GM23248 (cell line): ENCODE measurements around the gene HTR2A. TPM values are rescaled to one million over a fixed set of nuclear protein-coding genes. Genes with fewer than 3 reads are reported as not detected.
"Not testable (repeated sequence)": the region's sequence is repeated elsewhere in the genome, so short reads cannot be mapped to it uniquely, and the experiment has no call there.

ENCODE experiments used
- DNase-seq: peaks from one replicate; pipeline ENCODE4 v3.0.0-alpha.2; 2015
- H2AFZ ChIP-seq: fragments of 200-600 bp; sonication (generic); 2 replicates; pipeline ENCODE4 v1.6.1; 2016; ENCODE audit warnings: antibody characterized with exemption
- H3F3A ChIP-seq: fragments of 200-600 bp; sonication (generic); 2 replicates; pipeline ENCODE4 v1.6.1; 2016; ENCODE audit warnings: mild to moderate bottlenecking, antibody characterized with exemption, mixed run types; ENCODE audit not compliant: insufficient read depth
- H3K27ac ChIP-seq: fragments of 200-600 bp; sonication (generic); 2 replicates; pipeline ENCODE4 v1.5.1; 2016; ENCODE audit warnings: mild to moderate bottlenecking
- H3K27me3 ChIP-seq: fragments of 200-600 bp; sonication (generic); replicated peaks from 2 replicates; pipeline ENCODE4 v1.6.1; 2016; ENCODE audit warnings: mild to moderate bottlenecking; ENCODE audit not compliant: insufficient read depth
- H3K36me3 ChIP-seq: fragments of 200-600 bp; sonication (generic); 2 replicates; pipeline ENCODE4 v1.6.1; 2016; ENCODE audit warnings: low read depth, mild to moderate bottlenecking
- H3K4me1 ChIP-seq: fragments of 200-600 bp; sonication (generic); 2 replicates; pipeline ENCODE4 v1.6.1; 2016; ENCODE audit warnings: mild to moderate bottlenecking; ENCODE audit not compliant: insufficient read depth
- H3K4me2 ChIP-seq: fragments of 200-600 bp; sonication (generic); one replicate; pipeline ENCODE4 v1.6.1; 2016; ENCODE audit warnings: mild to moderate bottlenecking; ENCODE audit not compliant: unreplicated experiment
- H3K4me3 ChIP-seq: fragments of 200-600 bp; sonication (generic); 2 replicates; pipeline ENCODE4 v1.5.1; 2016; ENCODE audit warnings: mild to moderate bottlenecking
- H3K79me2 ChIP-seq: fragments of 200-600 bp; sonication (generic); 2 replicates; pipeline ENCODE4 v1.6.1; 2016; ENCODE audit warnings: mild to moderate bottlenecking; ENCODE audit not compliant: insufficient read depth
- H3K9ac ChIP-seq: fragments of 200-600 bp; sonication (generic); 2 replicates; pipeline ENCODE4 v1.6.1; 2016; ENCODE audit warnings: mild to moderate bottlenecking
- H3K9me2 ChIP-seq: fragments of 200-600 bp; sonication (generic); 2 replicates; pipeline ENCODE4 v1.6.1; 2016; ENCODE audit warnings: mixed run types, mild to moderate bottlenecking, moderate library complexity; ENCODE audit not compliant: insufficient read depth
- H3K9me3 ChIP-seq: fragments of 200-600 bp; sonication (generic); one replicate; pipeline ENCODE4 v1.6.1; 2017; ENCODE audit warnings: low read depth
- H4K20me1 ChIP-seq: fragments of 200-600 bp; sonication (generic); 2 replicates; pipeline ENCODE4 v1.6.0; 2016; ENCODE audit not compliant: insufficient read depth
- EZH2 ChIP-seq: fragments of 200-600 bp; sonication (generic); IDR thresholded peaks from 2 replicates; pipeline ENCODE4 v1.6.1; 2018; ENCODE audit warnings: antibody characterized with exemption, mild to moderate bottlenecking; ENCODE audit not compliant: insufficient read depth, poor library complexity, severe bottlenecking
- EZH2phosphoT487 ChIP-seq: fragments of 200-600 bp; sonication (generic); IDR thresholded peaks from 2 replicates; pipeline ENCODE4 v1.6.1; 2018; ENCODE audit warnings: antibody characterized with exemption, moderate library complexity, mild to moderate bottlenecking, low read depth; ENCODE audit not compliant: insufficient read depth
- WGBS, 2 experiments: methylation state at CpG; one replicate each; pipeline ENCODE4 v1.1.6; 2015 to 2017; ENCODE audit warnings: low lambda C conversion rate in 2 of 2, low coverage in 1 of 2; ENCODE audit errors: missing lambda C conversion rate in 2 of 2; 5-methylcytosine and 5-hydroxymethylcytosine counted together
- in situ Hi-C: fragments of 300-500 bp; cut with MboI; formaldehyde crosslinking; loops from 2 replicates; pipeline ENCODE4 v1.15.0; 2020
- polyA plus RNA-seq: library from polyadenylated mRNA; unstranded; fragments of >200 nt; fragmentation: Nextera tagmentation; extraction: Ambion mirVana; gene quantifications from 2 replicates; pipeline ENCODE4 v1.2.1, GENCODE V29; 2016
- total RNA-seq: library from RNA; depleted of rRNA; stranded (reverse); fragments of >200 nt; shearing (Covaris generic); gene quantifications from 2 replicates; pipeline ENCODE4 v1.2.3, GENCODE V29; 2014

HTR2A gene
- total and polyA plus RNA-seq, 2 experiments from 2014 or later: 2.0 to 2.1 TPM

DNA sequence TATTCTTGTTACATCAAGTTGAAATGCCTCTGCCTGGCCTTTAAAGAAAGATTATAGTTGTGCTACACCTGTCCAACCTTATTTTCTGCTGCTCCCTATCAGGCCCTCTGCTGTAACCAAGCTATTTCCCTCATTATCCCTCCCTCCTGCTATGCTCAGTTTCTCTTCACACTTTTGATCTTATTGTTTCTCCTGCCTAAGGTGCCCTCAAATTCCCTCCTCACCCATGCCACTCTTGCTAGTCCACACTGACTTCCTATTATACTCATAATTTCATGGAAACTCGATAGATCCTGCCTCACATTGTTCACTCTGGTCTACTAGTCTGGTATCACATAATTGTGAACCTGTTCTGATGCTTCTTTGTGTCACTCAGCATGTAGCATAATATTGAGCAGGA is 80.5 kb downstream of the HTR2A start:
- H3K4me1 ChIP-seq: no peaks in the 10 kb centered on the region
- H3F3A ChIP-seq: no peaks in the 10 kb centered on the region
- H2AFZ ChIP-seq: no peak overlapping the region
- H3K9me2 ChIP-seq: no peaks in the 10 kb centered on the region
- 91 to 97% methylated on average over 1 of the region's 1 CpG for WGBS, 2 experiments
- DNase-seq: no peak
- H3K9me3 ChIP-seq: no peaks in the 10 kb centered on the region
- H3K4me3 ChIP-seq: no peak overlapping the region
- no peaks in the 10 kb centered on the region for H3K27me3 ChIP-seq
- no peaks in the 10 kb centered on the region for H3K36me3 ChIP-seq
- TF ChIP-seq EZH2 (no peak), EZH2phosphoT487 (no peak)
- H3K4me2 ChIP-seq: no peak overlapping the region
- no peak overlapping the region for H3K9ac ChIP-seq
- no peaks in the 10 kb centered on the region for H4K20me1 ChIP-seq
- H3K27ac ChIP-seq: no peak overlapping the region
- in situ Hi-C loops: no loop called here
- no peaks in the 10 kb centered on the region for H3K79me2 ChIP-seq

DNA sequence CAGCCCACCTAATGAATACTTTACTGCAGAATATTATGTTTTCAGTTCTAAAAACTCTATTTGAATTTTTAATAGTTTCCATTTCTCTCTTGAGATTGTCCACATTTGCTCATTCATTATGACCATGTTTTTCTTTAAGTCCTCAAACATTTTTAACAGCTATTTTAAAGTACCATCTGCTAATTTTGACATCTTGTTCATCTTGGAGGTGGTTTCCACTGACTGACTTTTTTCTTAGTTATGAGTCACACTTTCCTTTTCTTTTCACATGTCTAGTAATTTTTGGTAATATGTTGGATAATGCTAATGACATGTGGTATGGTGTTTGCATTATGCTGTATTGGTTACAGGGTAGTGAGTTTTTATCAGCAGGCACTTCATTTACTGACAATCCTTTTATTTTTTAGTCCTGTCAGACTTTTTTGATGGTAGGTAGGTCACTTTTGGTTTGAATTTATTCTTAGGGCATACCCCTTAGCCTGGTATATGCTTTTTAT is 84.5 kb downstream of the HTR2A start:
- H3K36me3 ChIP-seq: no peaks in the 10 kb centered on the region
- no peak overlapping the region for H3K9ac ChIP-seq
- H3K9me2 ChIP-seq: no peaks in the 10 kb centered on the region
- no peak overlapping the region for H2AFZ ChIP-seq
- in situ Hi-C loops: no loop called here
- H3K27ac ChIP-seq: no peak overlapping the region
- H3K27me3 ChIP-seq: no peaks in the 10 kb centered on the region
- H3K4me2 ChIP-seq: no peak overlapping the region
- no peaks in the 10 kb centered on the region for H3K9me3 ChIP-seq
- no peaks in the 10 kb centered on the region for H3F3A ChIP-seq
- no peaks in the 10 kb centered on the region for H4K20me1 ChIP-seq
- no peaks in the 10 kb centered on the region for H3K79me2 ChIP-seq
- TF ChIP-seq EZH2phosphoT487 (no peak), EZH2 (no peak)
- no peak overlapping the region for H3K4me3 ChIP-seq
- H3K4me1 ChIP-seq: 0 out of 2 replicates have a peak, but pooled peaks cover 7% of the 10 kb centered on the region
- peak; percentile 12 for DNase-seq

DNA sequence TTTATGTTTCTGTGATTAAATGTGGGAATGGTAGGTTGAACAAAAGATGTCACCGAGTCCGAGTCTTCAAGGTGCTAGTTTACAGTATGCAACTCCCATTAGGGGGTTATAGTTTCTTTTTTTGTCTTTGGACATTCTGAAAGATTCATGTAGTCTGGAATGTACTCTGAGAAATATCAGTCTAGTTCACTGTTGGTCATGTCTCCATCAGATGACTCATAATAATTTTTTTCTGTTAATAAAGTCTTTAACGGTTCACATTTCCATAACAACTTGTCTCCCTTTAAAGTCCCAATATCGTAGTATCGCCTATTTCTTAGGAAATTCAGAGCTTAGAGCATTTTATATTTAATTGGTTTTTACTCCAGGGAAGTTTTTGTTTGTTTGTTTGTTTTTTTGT is 86.4 kb downstream of the HTR2A start:
- Histone ChIP-seq H3K9me3 (no peaks in the 10 kb centered on the region), H3K79me2 (no peaks in the 10 kb centered on the region), H2AFZ (no peak overlapping the region), H3K9ac (no peak overlapping the region), H3K4me3 (no peak overlapping the region), H3K4me2 (no peak overlapping the region), H3K9me2 (no peaks in the 10 kb centered on the region), H3K27ac (no peak overlapping the region), H3K36me3 (no peaks in the 10 kb centered on the region), H3F3A (no peaks in the 10 kb centered on the region), H4K20me1 (no peaks in the 10 kb centered on the region), H3K27me3 (no peaks in the 10 kb centered on the region), H3K4me1 (0 out of 2 replicates have a peak, but pooled peaks cover 7% of the 10 kb centered on the region)
- peak; percentile 43 for DNase-seq
- WGBS, 2 experiments: 84 to 86% methylated on average over 5 of the region's 5 CpGs
- TF ChIP-seq EZH2: no peak
- TF ChIP-seq EZH2phosphoT487: no peak
- in situ Hi-C loops: no loop called here

DNA sequence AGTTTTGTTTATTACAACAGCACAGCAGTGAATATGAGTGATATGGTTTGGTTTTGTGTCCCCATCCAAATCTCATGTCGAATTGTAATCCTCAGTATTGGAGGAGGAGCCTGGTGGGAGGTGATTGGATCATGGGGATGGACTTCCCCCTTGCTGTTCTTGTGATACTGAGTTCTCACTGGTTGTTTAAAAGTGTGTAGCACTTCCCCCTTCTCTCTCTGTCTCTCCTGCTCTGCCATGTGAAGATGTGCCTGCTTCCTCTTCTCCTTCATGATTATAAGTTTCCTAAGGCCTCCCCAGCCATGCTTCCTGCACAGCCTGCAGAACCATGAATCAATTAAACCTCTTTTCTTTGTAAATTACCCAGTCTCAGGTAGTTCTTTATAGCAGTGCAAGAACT is 91.9 kb downstream of the HTR2A start:
- H3K9me2 ChIP-seq, H3K4me3 ChIP-seq, H4K20me1 ChIP-seq, H3K9ac ChIP-seq, in situ Hi-C loops, H2AFZ ChIP-seq, H3K79me2 ChIP-seq, DNase-seq, H3K36me3 ChIP-seq, H3K27me3 ChIP-seq, H3K9me3 ChIP-seq, H3K4me2 ChIP-seq: not testable (repeated sequence)
- H3K4me1 ChIP-seq: peaks cover 20% of the 10 kb centered on the region
- peak overlapping the region; percentile 55 for H3K27ac ChIP-seq
- H3F3A ChIP-seq: peaks cover 19% of the 10 kb centered on the region
- 42 to 48% methylated on average over 1 of the region's 1 CpG for WGBS, 2 experiments

DNA sequence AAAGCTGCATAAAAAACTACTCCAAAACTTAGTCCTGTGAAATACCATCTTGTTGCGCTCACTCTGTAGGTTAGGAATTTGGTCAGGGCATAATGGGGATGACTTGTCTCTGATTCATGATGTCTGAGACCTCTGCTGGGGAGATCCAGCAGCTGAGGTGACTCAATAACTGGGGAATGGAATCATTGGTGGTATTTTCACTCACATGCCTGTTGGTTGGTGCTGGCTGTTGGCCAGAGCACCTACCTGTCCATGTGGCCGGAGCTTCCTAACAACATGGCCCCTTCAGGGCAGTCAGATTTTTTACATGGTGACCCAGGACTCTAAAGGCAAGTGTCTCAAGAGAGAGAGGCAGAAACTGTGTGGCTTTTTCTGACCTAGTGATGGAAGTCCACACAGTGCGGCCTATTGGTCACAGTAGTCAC is 92.5 kb downstream of the HTR2A start:
- Histone ChIP-seq H3K79me2 (no peaks in the 10 kb centered on the region), H3K27ac (peak overlapping the region; percentile 63), H3K9ac (no peak overlapping the region), H3K9me2 (no peaks in the 10 kb centered on the region), H4K20me1 (no peaks in the 10 kb centered on the region), H3K4me2 (no peak overlapping the region), H3K36me3 (no peaks in the 10 kb centered on the region), H3F3A (peaks cover 19% of the 10 kb centered on the region), H2AFZ (no peak overlapping the region), H3K4me1 (peaks cover 20% of the 10 kb centered on the region), H3K27me3 (no peaks in the 10 kb centered on the region), H3K4me3 (no peak overlapping the region), H3K9me3 (no peaks in the 10 kb centered on the region)
- no peak for TF ChIP-seq EZH2
- TF ChIP-seq EZH2phosphoT487: no peak
- in situ Hi-C loops: no loop called here
- WGBS, 2 experiments: 31 to 35% methylated on average over 3 of the region's 3 CpGs
- peak; percentile 94 for DNase-seq
